Breast epithelium (tissue), 4 donors: ENCODE data around the gene NHLRC2. TPM values are rescaled to one million over a fixed set of nuclear protein-coding genes. Genes with fewer than 3 reads are reported as not detected.
"Not testable (repeated sequence)": the region's sequence is repeated elsewhere in the genome, so short reads cannot be mapped to it uniquely, and the experiment has no call there.

ENCODE experiments used
- DNase-seq, 2 donors: peaks; one replicate each; pipeline ENCODE4 v3.0.0-alpha.2; 2019; ENCODE audit warnings: low spot score in 2 of 2
- H3K27ac ChIP-seq, 2 donors: fragments of 200-600 bp; sonication (generic) in 1 of 2; one replicate each; pipeline ENCODE4 v1.5.1; 2016 to 2019; ENCODE audit warnings: mild to moderate bottlenecking in 1 of 2
- H3K27me3 ChIP-seq, 2 donors: fragments of 200-600 bp; sonication (generic) in 1 of 2; one replicate each; pipeline versions ENCODE4 v1.5.1 to v1.6.0; 2017 to 2019; ENCODE audit warnings: control low read depth in 1 of 2, mild to moderate bottlenecking in 1 of 2
- H3K36me3 ChIP-seq: fragments of 200-600 bp; one replicate; pipeline ENCODE4 v1.5.1; 2019
- H3K4me1 ChIP-seq, 2 donors: fragments of 200-600 bp; sonication (generic); one replicate each; pipeline ENCODE4 v1.5.1; 2016 to 2019; ENCODE audit warnings: control low read depth in 1 of 2
- H3K4me3 ChIP-seq, 3 donors: fragments of 200-600 bp; sonication (generic); 1 replicate in 2 of 3; 2 replicates in 1 of 3; pipeline ENCODE4 v1.5.1; 2016 to 2019; ENCODE audit warnings: mild to moderate bottlenecking in 3 of 3, moderate library complexity in 2 of 3
- H3K9me3 ChIP-seq, 2 donors: fragments of 200-600 bp; sonication (generic) in 1 of 2; one replicate each; pipeline ENCODE4 v1.5.1; 2016 to 2019; ENCODE audit warnings: control low read depth in 1 of 2
- POLR2A ChIP-seq: fragments of 450-650 bp; IDR thresholded peaks from one replicate; pipeline ENCODE4 v1.6.1; 2016; ENCODE audit warnings: antibody characterized with exemption, mild to moderate bottlenecking, moderate library complexity
- POLR2AphosphoS5 ChIP-seq, 3 donors: sonication (generic); formaldehyde crosslinking; IDR thresholded peaks; one replicate each; pipeline ENCODE4 v1.6.1; 2017; ENCODE audit warnings: antibody characterized with exemption in 3 of 3
- intact Hi-C: fragments of 100-400 bp; cut with DNase I; formaldehyde crosslinking; loops from one replicate; pipeline ENCODE4 v1.15.1; 2023; ENCODE audit warnings: low total_unique reads
- total RNA-seq, 3 donors: library from RNA; depleted of rRNA; stranded (reverse); fragments of >200 nt; gene quantifications; one replicate each; pipeline ENCODE4 v1.1.0, GENCODE V29; 2016
- TF ChIP-seq, protein P1 (sequence below), 3 donors: fragments of 450-650 bp; IDR thresholded peaks; one replicate each; pipeline ENCODE4 v1.5.1; 2016 to 2017; ENCODE audit warnings: antibody characterized with exemption in 3 of 3, mild to moderate bottlenecking in 3 of 3, moderate library complexity in 3 of 3

Gene NHLRC2
- total RNA-seq, 3 donors from 2014 or later = 36.4 to 84.3 (median 56.0) TPM

DNA sequence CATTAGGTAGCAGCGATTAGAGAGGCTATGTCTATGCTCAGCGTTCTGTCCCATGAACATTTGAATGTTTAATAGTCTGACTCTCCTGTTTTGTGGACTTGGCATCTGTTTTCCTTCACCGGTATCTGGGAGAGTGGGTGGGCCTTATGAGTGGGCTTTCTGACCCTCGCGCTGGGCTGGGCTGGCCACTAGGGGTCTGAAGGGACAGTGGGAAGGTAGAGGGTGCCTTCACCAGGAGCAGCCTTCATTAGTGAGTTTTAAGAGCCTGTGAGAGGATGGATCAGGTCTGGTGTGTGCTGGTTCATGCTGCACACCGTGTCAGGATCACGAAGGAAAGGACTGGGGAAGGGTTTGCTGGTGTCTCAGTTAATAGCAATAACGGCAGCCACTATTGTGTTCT lies 34.0 kb upstream of the NHLRC2 start:
- H3K4me3 ChIP-seq = no peak overlapping the region
- no peak for DNase-seq
- no peaks in the 10 kb centered on the region for H3K4me1 ChIP-seq
- intact Hi-C loops = no loop called here
- TF ChIP-seq, protein P1, sequence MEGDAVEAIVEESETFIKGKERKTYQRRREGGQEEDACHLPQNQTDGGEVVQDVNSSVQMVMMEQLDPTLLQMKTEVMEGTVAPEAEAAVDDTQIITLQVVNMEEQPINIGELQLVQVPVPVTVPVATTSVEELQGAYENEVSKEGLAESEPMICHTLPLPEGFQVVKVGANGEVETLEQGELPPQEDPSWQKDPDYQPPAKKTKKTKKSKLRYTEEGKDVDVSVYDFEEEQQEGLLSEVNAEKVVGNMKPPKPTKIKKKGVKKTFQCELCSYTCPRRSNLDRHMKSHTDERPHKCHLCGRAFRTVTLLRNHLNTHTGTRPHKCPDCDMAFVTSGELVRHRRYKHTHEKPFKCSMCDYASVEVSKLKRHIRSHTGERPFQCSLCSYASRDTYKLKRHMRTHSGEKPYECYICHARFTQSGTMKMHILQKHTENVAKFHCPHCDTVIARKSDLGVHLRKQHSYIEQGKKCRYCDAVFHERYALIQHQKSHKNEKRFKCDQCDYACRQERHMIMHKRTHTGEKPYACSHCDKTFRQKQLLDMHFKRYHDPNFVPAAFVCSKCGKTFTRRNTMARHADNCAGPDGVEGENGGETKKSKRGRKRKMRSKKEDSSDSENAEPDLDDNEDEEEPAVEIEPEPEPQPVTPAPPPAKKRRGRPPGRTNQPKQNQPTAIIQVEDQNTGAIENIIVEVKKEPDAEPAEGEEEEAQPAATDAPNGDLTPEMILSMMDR (IDR thresholded peaks at IDR 0.05) = no peak
- no peak for TF ChIP-seq POLR2AphosphoS5 (IDR thresholded peaks at IDR 0.05)
- no peak overlapping the region for H3K27ac ChIP-seq
- H3K36me3 ChIP-seq = no peaks in the 10 kb centered on the region
- H3K27me3 ChIP-seq = no peaks in the 10 kb centered on the region
- H3K9me3 ChIP-seq = no peaks in the 10 kb centered on the region

DNA sequence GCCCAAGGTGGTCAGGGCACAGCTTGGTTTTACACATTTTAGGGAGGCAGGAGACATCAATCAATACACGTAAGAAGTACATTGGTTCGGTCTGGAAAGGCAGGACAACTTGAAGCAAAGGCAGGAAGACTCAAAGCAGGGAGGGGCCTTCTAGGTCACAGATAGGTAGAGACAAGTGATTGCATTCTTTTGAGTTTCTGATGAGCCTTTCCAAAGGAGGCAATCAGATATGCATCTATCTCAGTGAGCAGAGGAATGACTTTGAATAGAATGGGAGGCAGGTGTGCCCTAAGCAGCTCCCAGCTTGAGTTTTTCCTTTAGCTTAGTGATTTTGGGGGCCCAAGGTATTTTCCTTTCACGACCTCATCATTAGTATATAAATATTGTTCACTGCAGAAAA lies 33.2 kb upstream of the NHLRC2 start:
- H3K9me3 ChIP-seq, H3K4me3 ChIP-seq, DNase-seq, H3K27ac ChIP-seq, H3K36me3 ChIP-seq, H3K27me3 ChIP-seq, intact Hi-C loops, H3K4me1 ChIP-seq: not testable (repeated sequence)

DNA sequence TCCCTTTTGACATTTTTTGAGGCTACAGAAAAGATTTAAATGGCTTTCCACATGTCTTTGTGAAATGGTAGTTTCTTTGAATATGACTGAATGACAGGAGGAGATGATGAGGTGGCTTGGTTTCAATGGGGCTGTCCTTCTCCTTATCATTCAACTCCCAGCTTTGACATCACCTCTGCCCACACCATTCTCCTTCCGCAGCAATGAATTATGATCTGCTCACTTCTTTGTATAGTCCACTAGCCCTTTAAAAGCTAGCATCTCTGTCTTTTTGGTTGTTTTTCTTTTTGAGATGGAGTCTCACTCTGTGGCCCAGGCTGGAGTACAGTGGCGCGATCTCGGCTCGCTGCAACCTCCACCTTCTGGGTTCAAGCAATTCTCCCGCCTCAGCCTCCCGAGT lies 32.3 kb upstream of the NHLRC2 start:
- Histone ChIP-seq H3K9me3 (no peaks in the 10 kb centered on the region), H3K4me1 (no peaks in the 10 kb centered on the region), H3K27me3 (no peaks in the 10 kb centered on the region), H3K36me3 (no peaks in the 10 kb centered on the region), H3K27ac (no peak overlapping the region), H3K4me3 (no peak overlapping the region)
- TF ChIP-seq POLR2AphosphoS5 (IDR thresholded peaks at IDR 0.05) (no peak), POLR2A (no peak)
- TF ChIP-seq, protein P1 (IDR thresholded peaks at IDR 0.05) = no peak
- intact Hi-C loops = no loop called here
- DNase-seq = no peak

DNA sequence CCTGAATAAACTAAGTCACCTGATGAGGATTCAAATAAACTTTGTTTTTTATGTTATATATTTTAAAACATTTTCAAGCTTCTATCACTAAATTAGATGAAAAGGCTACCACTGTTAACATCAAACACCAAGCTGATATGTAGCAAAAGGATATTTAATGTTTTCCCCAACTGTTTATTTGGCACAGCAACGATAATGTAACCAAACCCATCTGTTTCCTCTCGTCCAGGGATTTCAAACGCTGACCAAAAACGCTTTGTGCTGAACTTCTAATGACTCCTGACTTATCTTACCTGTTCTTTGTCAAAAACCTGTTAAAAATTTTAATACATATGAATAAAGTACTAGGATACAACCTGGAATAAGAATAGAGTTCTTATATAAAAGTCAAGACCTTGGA lies 31.1 kb upstream of the NHLRC2 start:
- TF ChIP-seq POLR2A (no peak), POLR2AphosphoS5 (IDR thresholded peaks at IDR 0.05) (no peak)
- TF ChIP-seq, protein P1 (IDR thresholded peaks at IDR 0.05) = no peak
- Histone ChIP-seq H3K27ac (no peak overlapping the region), H3K4me3 (no peak overlapping the region), H3K9me3 (no peaks in the 10 kb centered on the region), H3K4me1 (no peaks in the 10 kb centered on the region), H3K27me3 (no peaks in the 10 kb centered on the region), H3K36me3 (no peaks in the 10 kb centered on the region)
- intact Hi-C loops = no loop called here
- no peak for DNase-seq

DNA sequence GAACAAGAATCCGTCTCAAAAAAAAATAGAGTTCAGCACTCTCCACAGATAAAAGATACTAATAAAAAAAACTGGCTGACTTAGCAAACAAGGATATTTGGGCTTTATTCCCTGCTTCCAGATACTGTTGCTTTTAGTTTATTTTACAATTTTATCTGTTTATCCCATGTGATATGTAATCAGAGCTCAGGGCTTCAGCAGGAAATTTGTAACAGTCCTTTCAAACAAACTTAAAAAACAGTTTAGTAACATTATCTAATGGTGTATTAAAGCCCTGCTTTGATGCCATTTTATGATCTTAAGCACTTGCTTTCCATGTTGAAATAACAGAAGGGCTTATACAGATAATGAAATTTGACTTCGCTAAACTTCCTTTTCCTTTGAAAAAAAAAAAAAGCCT lies 28.7 kb upstream of the NHLRC2 start:
- no peaks in the 10 kb centered on the region for H3K9me3 ChIP-seq
- TF ChIP-seq POLR2A (no peak), POLR2AphosphoS5 (IDR thresholded peaks at IDR 0.05) (no peak)
- TF ChIP-seq, protein P1 (IDR thresholded peaks at IDR 0.05) = no peak
- H3K4me3 ChIP-seq = no peak overlapping the region
- no peak for DNase-seq
- no peaks in the 10 kb centered on the region for H3K4me1 ChIP-seq
- H3K36me3 ChIP-seq = no peaks in the 10 kb centered on the region
- intact Hi-C loops = no loop called here
- no peaks in the 10 kb centered on the region for H3K27me3 ChIP-seq
- no peak overlapping the region for H3K27ac ChIP-seq

DNA sequence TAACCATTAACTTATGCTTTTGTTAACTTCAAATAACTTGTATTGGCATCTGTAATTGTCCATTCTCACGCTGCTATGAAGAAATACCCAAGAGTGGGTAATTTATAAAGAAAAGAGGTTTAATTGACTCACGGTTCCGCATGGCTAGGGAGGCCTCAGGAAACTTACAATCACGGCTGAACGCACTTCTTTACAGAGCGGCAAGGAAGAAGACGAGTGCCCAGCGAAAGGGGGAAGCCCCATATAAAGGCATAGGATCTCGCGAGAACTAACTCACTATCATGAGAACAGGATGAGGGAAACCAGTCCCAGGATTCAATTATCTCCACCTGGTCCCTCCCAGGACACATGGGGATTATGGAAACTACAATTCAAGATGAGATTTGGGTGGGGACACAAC lies 25.9 kb upstream of the NHLRC2 start:
- H3K9me3 ChIP-seq, DNase-seq, H3K27me3 ChIP-seq, H3K36me3 ChIP-seq, H3K27ac ChIP-seq, intact Hi-C loops, H3K4me3 ChIP-seq, H3K4me1 ChIP-seq: not testable (repeated sequence)
